Stimulated activated CD4-positive, alpha-beta T cell treated with anti-CD3 and anti-CD28 coated beads, Interleukin-2, amount 100 ng/mL, for 24 hours (primary cell): ENCODE measurements around the gene TTC38.

Source experiments
- DNase-seq, 2 donors: peaks; one replicate each; pipeline ENCODE4 v3.0.0-alpha.2; 2020

Gene TTC38

DNA sequence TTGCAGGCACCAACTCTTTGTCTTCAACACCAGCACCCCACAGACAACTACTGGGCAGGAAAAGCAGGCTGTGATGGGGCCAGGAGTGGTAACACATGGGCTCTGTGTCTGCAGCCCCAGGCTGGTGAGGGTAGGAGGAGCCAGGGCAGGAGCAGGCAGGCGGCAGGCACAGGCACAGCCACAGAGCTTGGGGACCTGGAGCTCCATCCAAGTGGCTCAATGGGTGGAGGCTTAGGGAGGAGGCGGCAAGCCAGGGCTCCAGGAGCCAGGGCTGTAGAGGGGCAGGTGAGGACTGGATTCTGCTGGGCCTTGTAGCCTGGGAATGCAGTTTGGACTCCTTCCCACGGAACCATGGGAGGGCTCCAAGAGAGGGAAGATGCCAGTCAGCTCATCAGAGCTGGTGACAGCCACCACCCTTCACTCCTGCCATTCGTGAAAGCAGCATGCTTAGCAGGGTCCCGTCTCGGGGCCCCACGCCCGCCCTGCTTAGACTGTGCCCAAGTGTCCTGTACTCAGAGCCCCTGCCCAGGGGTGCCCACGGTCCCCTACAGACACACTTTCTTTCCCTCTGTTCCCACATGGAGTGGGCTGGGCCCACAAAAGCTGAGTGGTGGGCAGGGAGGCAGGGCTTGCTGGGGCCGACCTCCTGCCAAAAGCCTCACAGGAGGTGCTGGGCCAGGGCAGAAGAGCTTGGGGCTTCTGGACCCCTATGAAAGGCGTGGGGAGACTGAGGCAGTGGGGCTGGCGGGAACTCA lies 12.4 kb downstream of the TTC38 start:
- DNase-seq = no peak

DNA sequence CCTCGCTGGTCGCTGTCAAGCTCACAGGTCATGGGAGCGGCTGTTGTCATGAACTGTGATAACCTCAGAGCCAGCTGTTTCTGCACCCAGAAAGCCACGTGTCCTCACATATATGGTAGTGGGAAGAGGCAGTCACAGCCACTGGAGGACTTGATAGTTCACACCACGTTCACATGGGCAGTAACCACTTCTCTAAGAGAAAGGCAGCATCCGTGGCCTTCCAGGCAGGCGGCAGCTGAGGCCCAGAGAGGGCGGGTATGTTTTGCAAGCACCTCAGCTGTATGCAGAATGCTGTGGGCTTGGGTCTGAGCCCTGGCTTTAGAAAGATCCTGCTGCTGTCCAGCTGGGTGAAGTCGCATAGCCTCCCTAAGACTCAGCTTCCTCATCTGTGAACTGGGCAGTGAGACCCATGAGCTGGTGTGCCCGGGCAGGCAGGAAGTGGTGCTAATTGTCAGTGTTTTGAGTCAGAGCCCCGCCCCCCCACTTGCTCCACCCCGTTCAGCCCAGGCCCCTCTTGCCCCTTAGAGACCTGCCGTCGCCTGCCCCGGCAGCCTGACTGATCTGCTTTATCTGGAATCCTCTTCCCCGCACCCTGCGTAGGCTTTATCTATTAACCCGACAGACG lies 13.3 kb downstream of the TTC38 start:
- DNase-seq = no peak

GRCh38 chr22:46281866-46282678 lies 14.3 kb downstream of the TTC38 start:
- no peak for DNase-seq

- DNase-seq = no peak
Measured at GRCh38 chr22:46286006-46286405, 18.2 kb downstream of the TTC38 start.

DNA sequence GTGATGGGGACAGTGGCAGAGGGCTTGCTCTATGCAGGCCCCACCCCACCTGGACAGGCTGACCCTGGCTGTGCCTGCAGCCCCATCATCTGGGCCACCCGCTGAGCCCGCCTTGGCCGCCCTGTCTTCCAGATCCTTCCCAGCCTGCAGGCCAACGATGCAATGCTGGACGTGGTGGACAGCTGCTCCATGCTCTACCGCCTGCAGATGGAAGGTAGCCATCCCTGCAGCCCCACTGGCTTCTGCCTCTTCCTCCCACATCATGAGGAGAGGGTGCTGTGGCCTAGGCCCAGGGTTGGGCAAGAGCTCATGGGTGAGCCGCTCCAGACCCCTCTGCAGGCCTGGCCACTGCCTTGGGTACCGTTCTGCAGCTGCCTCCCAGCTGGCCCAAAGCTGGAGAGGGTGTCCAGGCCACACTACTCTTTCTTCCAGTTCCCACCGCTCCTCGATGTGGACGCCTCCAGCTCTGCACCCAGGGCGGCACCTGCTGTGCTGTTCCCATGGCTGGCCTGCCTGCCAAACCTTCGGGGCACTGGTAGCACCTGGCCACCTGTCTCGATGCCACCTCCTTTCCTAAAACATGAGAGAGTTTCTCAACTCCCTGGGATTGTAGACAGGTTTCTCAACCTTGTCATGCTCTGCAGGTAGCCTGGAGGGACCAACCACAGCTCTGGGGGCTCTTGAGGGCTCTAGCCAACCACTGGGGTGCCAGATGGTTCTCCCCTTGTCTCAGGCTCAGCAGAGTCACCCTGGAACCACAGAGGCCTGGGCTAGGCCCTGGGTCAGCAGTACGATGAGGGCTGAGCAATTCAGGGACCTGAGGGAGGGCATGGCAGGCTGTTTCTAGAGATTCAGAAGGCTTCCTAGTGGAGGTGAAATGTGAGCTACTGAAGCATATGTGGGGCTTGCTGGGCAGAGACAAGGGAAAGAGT lies 19.4 kb downstream of the TTC38 start:
- no peak for DNase-seq

GRCh38 chr22:46287873-46288751 lies 20.3 kb downstream of the TTC38 start:
- peak in 1 of 2 donors; percentile 10 for DNase-seq

GRCh38 chr22:46288846-46289243 lies 21.0 kb downstream of the TTC38 start:
- DNase-seq = no peak

DNA sequence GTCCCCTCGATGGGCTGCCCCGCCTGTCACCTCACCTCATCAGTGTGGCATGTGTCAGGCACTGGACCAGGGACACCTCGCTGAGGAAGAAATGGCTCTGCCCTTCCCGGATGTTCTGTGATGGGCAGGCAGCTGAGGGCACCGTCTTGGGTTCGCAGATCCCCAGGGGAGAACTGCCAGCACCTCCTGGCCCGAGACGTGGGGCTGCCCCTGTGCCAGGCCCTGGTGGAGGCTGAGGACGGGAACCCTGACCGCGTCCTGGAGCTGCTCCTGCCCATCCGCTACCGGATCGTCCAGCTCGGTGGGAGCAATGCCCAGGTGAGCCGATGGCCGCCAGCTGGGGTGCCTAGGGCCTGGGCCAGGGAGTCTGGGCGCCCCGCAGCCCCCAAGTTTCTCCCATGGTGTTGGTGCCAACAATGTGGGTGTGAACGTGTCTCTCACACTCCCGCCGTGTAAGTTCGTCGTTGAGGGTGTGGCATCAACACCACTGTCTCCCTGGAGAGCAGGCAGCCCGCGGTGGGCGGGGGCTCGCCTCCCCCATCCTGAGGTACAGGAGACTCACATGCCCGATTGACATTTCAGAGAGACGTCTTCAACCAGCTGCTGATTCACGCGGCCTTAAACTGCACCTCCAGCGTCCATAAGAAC lies 21.6 kb downstream of the TTC38 start:
- DNase-seq = no peak

DNA sequence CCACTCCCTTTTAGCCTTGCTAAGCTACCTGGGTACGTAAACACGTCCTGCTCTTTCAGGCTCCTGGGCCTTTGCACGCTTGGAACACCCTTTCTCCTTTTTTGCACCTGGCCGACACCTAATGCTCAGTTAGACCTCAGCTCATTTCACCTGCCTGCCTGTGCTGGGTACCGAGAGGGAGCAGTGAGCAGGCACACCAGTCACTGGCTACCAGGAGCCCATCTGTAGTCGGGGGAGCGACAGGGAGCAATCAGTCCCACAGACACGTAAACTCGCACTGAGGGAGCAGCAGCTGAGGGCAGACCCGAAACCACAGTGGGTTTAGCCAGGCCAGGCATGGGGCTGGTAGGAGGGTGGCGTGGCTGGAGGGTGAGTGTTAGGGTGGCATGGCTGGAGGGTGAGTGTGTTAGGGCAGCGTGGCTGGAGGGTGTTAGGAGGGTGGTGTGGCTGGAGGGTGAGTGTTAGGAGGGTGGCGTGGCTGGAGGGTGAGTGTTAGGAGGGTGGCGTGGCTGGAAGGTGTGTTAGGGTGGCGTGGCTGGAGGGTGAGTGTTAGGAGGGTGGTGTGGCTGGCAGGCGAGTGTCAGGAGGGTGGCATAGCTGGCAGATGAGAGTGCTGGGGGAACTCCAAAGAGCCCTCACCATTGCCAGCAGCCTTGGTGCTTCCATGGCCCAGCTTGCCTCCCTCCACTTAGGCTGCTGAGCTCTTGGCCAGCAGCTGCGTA lies 22.5 kb downstream of the TTC38 start:
- no peak for DNase-seq

GRCh38 chr22:46290843-46291785 lies 23.3 kb downstream of the TTC38 start:
- DNase-seq = no peak

- no peak for DNase-seq
Measured at GRCh38 chr22:46292173-46292572, 24.4 kb downstream of the TTC38 start.

DNA sequence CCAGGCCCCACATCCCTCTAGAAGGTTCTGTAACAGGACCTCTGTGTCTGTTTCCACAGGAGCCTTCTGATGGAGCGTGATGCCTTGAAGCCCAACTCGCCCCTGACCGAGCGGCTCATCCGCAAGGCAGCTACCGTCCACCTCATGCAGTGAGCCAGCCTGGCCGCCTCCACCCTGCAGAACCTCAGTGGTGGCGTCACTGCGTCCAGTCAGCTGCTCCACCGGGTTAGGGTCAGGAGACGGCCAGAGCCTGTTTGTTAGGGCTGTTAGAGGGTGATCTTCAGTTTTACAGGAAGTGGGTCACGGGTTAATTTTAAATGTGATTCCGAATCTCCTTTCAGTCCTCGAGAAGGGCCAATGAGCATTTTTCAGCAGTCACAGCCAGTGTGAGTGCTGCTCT lies 24.9 kb downstream of the TTC38 start:
- DNase-seq = no peak

- DNase-seq = peak in 1 of 2 donors; percentile 18
Measured at GRCh38 chr22:46293577-46294260, 25.9 kb downstream of the TTC38 start.

GRCh38 chr22:46294784-46295183 lies 27.0 kb downstream of the TTC38 start:
- no peak for DNase-seq

- no peak for DNase-seq
Measured at GRCh38 chr22:46295277-46295971, 27.6 kb downstream of the TTC38 start.

DNA sequence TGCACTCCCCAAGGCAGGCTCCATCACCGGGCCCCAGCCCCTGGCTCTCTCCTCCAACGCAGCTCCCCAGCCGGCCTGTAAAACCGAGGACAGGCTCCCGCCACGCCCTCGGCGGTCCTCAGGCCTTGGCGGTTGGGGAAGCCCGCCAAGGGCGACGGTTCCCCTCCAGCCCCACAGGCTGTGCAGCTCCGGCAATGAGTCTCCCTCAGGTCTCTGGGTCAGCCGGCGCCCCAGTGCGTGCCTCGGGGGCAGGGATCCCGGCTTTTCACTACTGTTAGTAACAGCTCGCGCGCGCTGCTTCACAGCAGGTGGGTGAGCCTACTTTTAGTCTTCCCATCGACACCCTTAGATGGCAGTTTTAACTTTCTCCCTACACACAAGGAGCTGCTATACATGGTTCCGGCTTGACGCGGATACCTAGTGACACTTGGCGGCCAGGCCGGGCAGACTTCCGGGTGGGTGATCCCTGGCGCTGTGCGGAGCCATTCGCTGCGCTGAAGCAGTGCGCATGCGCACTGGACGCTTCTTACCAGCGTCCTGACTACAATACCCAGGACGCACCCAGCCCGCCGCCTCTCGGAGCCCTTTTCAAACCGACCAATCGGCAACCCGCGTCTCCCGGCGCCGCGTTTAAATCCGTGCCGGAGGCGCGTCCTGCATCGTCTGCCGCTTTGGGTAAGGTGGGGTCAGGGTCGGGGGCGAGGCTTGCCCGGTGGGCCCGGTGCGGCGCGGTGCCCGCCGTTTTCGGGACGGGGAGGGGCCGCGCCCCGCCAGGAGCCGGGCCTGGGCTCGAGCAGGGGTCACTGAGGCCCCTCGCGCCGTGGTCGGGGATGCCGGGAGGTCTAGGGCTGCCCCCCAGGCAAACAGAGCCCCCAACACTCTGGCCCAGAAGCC lies 28.7 kb downstream of the TTC38 start, which contains the start of gene GTSE1:
Gene GTSE1 (plus strand): TSS at position 614 of the 894 bp plus-strand sequence. CDS start 531 bp downstream, outside the sequence.
- DNase-seq = peak; percentile 96 to 97
